ENCODE data around the gene FOXP2. TPM values are rescaled to one million over a fixed set of nuclear protein-coding genes. Genes with fewer than 3 reads are reported as not detected.

FOXP2 gene
- total RNA-seq, 4 donors from 2014 or later, result 11.8 to 25.8 (median 17.2) TPM

- Histone ChIP-seq H3K27me3 (no peaks in the 10 kb centered on the region), H3K27ac (no peak overlapping the region), H3K9me3 (no peaks in the 10 kb centered on the region), H3K4me1 (no peaks in the 10 kb centered on the region), H3K36me3 (no peaks in the 10 kb centered on the region), H3K4me3 (no peak overlapping the region)
- TF ChIP-seq POLR2A (IDR thresholded peaks at IDR 0.05) (no peak), CTCF (IDR thresholded peaks at IDR 0.05) (no peak), EP300 (IDR thresholded peaks at IDR 0.05) (no peak)
- DNase-seq (ENCODE audit: low spot score in 2 of 2), result no peak
Observed at GRCh38 chr7:114650491-114650890, 235.9 kb downstream of the FOXP2 start.

GRCh38 chr7:114652041-114652440 lies 237.4 kb downstream of the FOXP2 start:
- TF ChIP-seq POLR2A (IDR thresholded peaks at IDR 0.05) (no peak), CTCF (IDR thresholded peaks at IDR 0.05) (no peak), EP300 (IDR thresholded peaks at IDR 0.05) (no peak)
- Histone ChIP-seq H3K4me1 (peaks cover 0 to 3% (median 0%) of the 10 kb centered on the region in 4 donors), H3K27ac (no peak overlapping the region), H3K36me3 (no peaks in the 10 kb centered on the region), H3K9me3 (no peaks in the 10 kb centered on the region), H3K27me3 (no peaks in the 10 kb centered on the region), H3K4me3 (no peak overlapping the region)
- WGBS, 2 donors, result 89 to 96% methylated on average over 5 of the region's 5 CpGs
- DNase-seq (ENCODE audit: low spot score in 2 of 2), result no peak

GRCh38 chr7:114653364-114654088 lies 238.9 kb downstream of the FOXP2 start:
- H3K4me1 ChIP-seq, result peaks cover 0 to 3% (median 0%) of the 10 kb centered on the region in 4 donors
- no peaks in the 10 kb centered on the region for H3K36me3 ChIP-seq
- TF ChIP-seq EP300 (IDR thresholded peaks at IDR 0.05), result no peak
- TF ChIP-seq CTCF (IDR thresholded peaks at IDR 0.05), result no peak
- no peak for TF ChIP-seq POLR2A (IDR thresholded peaks at IDR 0.05)
- no peak for DNase-seq (ENCODE audit: low spot score in 2 of 2)
- H3K27me3 ChIP-seq, result no peaks in the 10 kb centered on the region
- H3K27ac ChIP-seq, result no peak overlapping the region
- H3K9me3 ChIP-seq, result no peaks in the 10 kb centered on the region
- WGBS, 2 donors, result 51 to 54% methylated on average over 10 of the region's 10 CpGs
- no peak overlapping the region for H3K4me3 ChIP-seq

DNA sequence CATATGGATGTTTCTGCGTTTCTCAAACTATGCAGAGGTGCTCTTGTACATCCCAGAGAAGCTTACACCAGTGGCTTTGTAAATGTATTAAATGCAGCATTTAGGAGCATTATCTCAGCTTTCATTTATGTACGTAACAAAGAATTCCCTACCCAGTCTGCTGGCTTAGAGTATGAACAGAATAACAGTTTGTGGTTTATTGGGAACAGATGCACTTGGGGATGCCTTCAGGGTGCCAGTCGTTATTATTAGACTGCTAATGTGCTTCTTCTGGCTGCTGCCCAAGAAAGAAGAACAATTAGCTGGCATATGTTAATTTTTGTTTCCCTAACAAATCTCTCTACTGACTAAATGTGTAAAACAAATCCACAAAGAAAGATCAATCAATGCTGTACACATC lies 241.9 kb downstream of the FOXP2 start:
- no peak for TF ChIP-seq EP300 (IDR thresholded peaks at IDR 0.05)
- H3K4me3 ChIP-seq, result no peak overlapping the region
- no peaks in the 10 kb centered on the region for H3K27me3 ChIP-seq
- DNase-seq (ENCODE audit: low spot score in 2 of 2), result no peak
- no peak overlapping the region for H3K27ac ChIP-seq
- WGBS, 2 donors, result 64 to 70% methylated on average over 3 of the region's 3 CpGs
- peaks cover 0 to 3% (median 0%) of the 10 kb centered on the region in 4 donors for H3K4me1 ChIP-seq
- H3K9me3 ChIP-seq, result no peaks in the 10 kb centered on the region
- H3K36me3 ChIP-seq, result no peaks in the 10 kb centered on the region

- no peaks in the 10 kb centered on the region for H3K36me3 ChIP-seq
- DNase-seq (ENCODE audit: low spot score in 2 of 2), result no peak
- H3K27me3 ChIP-seq, result no peaks in the 10 kb centered on the region
- no peak for TF ChIP-seq POLR2A (IDR thresholded peaks at IDR 0.05)
- no peak for TF ChIP-seq EP300 (IDR thresholded peaks at IDR 0.05)
- no peak for TF ChIP-seq CTCF (IDR thresholded peaks at IDR 0.05)
- 83 to 91% methylated on average over 2 of the region's 2 CpGs for WGBS, 2 donors
- H3K9me3 ChIP-seq, result no peaks in the 10 kb centered on the region
- H3K4me3 ChIP-seq, result no peak overlapping the region
- no peak overlapping the region for H3K27ac ChIP-seq
- H3K4me1 ChIP-seq, result peaks cover 0 to 3% (median 0%) of the 10 kb centered on the region in 4 donors
Observed at GRCh38 chr7:114657279-114657678, 242.7 kb downstream of the FOXP2 start.
